ENCODE data around the gene SBSN. TPM values are rescaled to one million over a fixed set of nuclear protein-coding genes. Genes with fewer than 3 reads are reported as not detected.

Gene SBSN
- total RNA-seq, 1 donor from 2014 or later = 0.24 TPM

DNA sequence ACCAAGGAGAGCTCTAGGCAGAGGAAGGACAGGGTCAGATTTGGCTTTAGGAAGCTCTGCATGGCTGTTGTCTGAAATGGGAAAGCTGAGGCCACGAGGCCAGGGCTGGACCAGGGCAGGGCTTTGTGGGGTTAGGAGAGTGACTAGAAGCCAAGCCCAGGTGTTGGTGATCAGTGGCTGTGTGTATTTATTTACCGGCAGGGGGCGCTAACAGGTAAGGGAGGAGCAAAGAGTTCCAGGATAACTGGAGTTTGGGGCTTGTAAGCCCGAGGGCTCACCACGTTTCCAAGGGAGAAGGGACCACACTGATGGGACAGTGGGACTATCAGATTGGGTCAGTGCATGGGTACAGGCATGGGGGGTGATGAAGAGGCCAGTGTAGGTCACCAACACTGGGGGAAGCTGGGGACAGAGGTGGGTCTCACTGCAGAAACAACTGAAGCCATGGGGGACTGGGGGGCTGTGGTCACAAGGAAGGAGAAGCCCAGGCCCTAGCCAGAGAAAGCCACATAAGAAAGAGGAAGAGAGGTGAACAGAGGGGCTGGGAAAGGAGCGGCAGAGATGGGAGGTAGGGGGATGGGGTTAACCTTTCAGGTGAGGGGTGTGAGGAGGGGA is 21.2 kb upstream of the SBSN start:
- TF ChIP-seq, protein P1, sequence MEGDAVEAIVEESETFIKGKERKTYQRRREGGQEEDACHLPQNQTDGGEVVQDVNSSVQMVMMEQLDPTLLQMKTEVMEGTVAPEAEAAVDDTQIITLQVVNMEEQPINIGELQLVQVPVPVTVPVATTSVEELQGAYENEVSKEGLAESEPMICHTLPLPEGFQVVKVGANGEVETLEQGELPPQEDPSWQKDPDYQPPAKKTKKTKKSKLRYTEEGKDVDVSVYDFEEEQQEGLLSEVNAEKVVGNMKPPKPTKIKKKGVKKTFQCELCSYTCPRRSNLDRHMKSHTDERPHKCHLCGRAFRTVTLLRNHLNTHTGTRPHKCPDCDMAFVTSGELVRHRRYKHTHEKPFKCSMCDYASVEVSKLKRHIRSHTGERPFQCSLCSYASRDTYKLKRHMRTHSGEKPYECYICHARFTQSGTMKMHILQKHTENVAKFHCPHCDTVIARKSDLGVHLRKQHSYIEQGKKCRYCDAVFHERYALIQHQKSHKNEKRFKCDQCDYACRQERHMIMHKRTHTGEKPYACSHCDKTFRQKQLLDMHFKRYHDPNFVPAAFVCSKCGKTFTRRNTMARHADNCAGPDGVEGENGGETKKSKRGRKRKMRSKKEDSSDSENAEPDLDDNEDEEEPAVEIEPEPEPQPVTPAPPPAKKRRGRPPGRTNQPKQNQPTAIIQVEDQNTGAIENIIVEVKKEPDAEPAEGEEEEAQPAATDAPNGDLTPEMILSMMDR (IDR thresholded peaks at IDR 0.05; ENCODE audit: unreplicated experiment) = peak; percentile 81
- Mint-ChIP-seq H3K4me1 (ENCODE audit: low read depth) (peaks cover 13% of the 10 kb centered on the region), H3K9me3 (ENCODE audit: low read depth) (no peaks in the 10 kb centered on the region), H3K36me3 (ENCODE audit: insufficient read depth) (peaks cover 3% of the 10 kb centered on the region), H3K27ac (no peak overlapping the region), H3K27me3 (peaks cover 11% of the 10 kb centered on the region), H3K4me3 (ENCODE audit: low read depth) (peak overlapping the region; percentile 42)
- DNase-seq (ENCODE audit: low spot score, unreplicated experiment) = peak; percentile 43

DNA sequence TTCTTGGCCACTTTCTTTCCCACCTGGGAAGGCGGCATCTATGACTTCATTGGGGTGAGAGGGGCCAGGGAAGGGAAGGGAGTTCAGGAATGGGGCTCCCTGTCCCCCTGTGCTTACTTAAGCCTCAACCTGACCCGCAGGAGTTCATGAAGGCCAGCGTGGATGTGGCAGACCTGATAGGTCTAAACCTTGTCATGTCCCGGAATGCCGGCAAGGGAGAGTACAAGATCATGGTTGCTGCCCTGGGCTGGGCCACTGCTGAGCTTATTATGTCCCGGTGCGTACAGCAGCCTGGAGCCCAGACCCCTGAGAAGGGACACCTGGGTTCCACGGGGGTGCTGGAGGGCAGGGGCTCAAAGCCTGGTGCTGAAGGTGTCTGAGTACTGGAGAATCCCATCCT is 18.4 kb upstream of the SBSN start:
- no peaks in the 10 kb centered on the region for H3K9me3 Mint-ChIP-seq (ENCODE audit: low read depth)
- DNase-seq (ENCODE audit: low spot score, unreplicated experiment) = no peak
- H3K4me1 Mint-ChIP-seq (ENCODE audit: low read depth) = peaks cover 14% of the 10 kb centered on the region
- peak overlapping the region; percentile 97 for H3K27ac Mint-ChIP-seq
- no peaks in the 10 kb centered on the region for H3K27me3 Mint-ChIP-seq
- peak overlapping the region; percentile 96 for H3K4me3 Mint-ChIP-seq (ENCODE audit: low read depth)
- TF ChIP-seq, protein P1 (IDR thresholded peaks at IDR 0.05; ENCODE audit: unreplicated experiment) = no peak
- peaks cover 3% of the 10 kb centered on the region for H3K36me3 Mint-ChIP-seq (ENCODE audit: insufficient read depth)

DNA sequence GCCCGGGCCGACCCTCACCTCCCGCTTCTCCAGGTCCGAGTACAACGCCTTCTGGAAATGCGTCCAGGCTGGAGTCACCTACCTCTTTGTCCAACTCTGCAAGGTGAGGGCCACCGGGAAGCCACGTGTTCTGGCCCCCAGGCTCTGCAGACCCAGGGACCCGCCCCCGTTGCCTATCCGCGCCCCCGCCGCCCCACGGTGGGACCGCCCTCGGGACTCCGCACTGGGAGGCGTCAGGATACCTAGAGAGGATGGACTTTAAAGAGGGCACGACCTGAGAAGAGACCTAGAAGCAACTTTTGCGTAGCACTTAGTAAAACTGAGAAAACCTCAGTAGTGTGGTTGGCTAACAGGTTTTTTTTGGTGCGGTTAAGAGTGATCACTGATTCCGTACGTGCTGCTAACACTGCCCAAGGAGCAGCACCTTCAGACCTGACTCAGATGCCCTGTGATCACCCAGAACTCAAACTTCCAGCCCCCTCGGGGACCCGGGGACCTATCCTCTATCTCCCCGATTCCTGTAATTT is 17.8 kb upstream of the SBSN start:
- peak; percentile 24 for DNase-seq (ENCODE audit: low spot score, unreplicated experiment)

DNA sequence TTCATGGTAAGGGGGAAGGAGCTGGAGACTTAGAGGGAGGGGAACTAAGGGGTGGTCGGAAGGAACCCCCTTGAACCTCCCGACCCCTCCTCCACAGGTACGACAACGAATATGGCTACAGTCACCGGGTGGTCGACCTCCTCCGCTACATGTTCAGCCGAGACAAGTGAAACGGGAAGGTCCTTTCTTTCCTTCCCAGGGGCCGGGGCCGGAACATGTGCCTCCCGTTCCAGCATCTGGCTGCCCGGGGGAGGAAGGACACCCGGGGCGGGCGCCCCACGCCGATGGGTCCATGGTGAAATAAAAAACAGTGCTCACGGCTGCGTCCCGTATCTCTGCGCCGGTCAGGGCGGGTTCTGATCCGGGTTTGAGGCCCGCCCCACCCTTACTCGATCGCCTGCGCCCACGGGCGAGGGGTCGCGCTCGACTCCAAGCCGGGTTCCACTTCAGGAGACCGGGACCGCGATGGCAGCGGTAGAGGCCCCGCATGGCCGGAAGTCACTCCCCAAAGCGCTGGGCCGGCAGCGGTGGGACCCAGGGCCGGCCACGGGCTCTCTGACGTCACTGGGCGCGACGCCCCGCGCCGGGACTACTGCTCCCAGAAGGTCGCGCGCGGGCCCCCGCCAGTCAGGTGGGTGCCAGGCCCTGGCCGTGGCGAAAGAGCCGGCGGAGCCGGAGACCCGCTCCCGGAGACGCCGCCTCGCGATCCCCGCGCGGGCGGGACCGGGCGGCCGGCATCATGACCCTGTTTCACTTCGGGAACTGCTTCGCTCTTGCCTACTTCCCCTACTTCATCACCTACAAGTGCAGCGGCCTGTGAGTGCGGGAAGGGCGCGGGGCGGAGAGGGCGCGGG is 17.1 kb upstream of the SBSN start, which contains the start of gene TMEM147:
Gene TMEM147, plus strand, starts transcription at position 626 of the 854 bp plus-strand sequence. Its CDS starts 114 bp downstream, at position 740.
- no peaks in the 10 kb centered on the region for H3K9me3 Mint-ChIP-seq (ENCODE audit: low read depth)
- H3K4me3 Mint-ChIP-seq (ENCODE audit: low read depth) = peak within 1 kb of the TSS; percentile 96
- H3K27ac Mint-ChIP-seq = peak within 1 kb of the TSS; percentile 97
- peak; percentile 86 for DNase-seq (ENCODE audit: low spot score, unreplicated experiment)
- no peaks in the 10 kb centered on the region for H3K27me3 Mint-ChIP-seq
- peaks cover 4% of the 10 kb centered on the region for H3K36me3 Mint-ChIP-seq (ENCODE audit: insufficient read depth)
- H3K4me1 Mint-ChIP-seq (ENCODE audit: low read depth) = peaks cover 14% of the 10 kb centered on the region
- TF ChIP-seq, protein P1 (IDR thresholded peaks at IDR 0.05; ENCODE audit: unreplicated experiment) = no peak

More for the DNA sequence above, 17.8 kb upstream of the SBSN start:
- Mint-ChIP-seq H3K4me1 (ENCODE audit: low read depth) (peaks cover 14% of the 10 kb centered on the region), H3K9me3 (ENCODE audit: low read depth) (no peaks in the 10 kb centered on the region), H3K36me3 (ENCODE audit: insufficient read depth) (peaks cover 3% of the 10 kb centered on the region), H3K27ac (peak overlapping the region; percentile 97), H3K27me3 (no peaks in the 10 kb centered on the region), H3K4me3 (ENCODE audit: low read depth) (peak overlapping the region; percentile 96)
- TF ChIP-seq, protein P1 (IDR thresholded peaks at IDR 0.05; ENCODE audit: unreplicated experiment) = no peak

DNA sequence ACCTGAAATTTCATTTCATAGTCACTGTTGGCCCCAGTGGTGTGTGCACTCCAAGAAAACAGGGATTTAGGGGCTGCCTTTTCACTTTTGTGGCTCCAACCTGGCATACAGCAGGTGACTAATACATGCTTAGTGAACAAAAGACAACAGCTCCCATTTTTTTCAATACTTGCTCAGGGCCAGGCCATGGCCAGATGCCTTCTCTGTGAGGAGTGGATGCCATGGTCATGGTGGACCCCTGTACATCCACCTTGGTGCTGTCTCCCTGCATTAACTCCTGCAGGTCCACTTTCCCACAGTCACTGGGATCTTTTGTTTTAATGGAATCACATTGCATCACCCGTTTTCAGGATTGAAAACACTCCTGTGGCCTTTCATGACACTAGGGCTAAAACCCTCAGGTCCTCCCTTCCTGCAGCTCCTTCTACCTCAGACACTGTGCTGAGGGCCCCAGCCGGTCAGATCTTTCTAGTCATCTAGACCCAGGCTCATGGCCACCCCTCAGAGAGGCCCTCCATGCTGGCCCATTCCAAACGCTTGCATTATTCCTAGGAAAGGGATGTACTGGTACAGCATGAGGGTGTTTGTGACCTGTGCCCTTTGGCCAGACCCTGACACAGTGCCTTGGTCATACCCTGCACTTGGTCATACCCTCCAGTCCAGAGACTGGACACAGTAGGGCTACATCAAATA is 16.1 kb upstream of the SBSN start:
- no peak for DNase-seq (ENCODE audit: low spot score, unreplicated experiment)
- no peaks in the 10 kb centered on the region for H3K27me3 Mint-ChIP-seq
- no peaks in the 10 kb centered on the region for H3K9me3 Mint-ChIP-seq (ENCODE audit: low read depth)
- H3K27ac Mint-ChIP-seq = peak overlapping the region; percentile 83
- H3K36me3 Mint-ChIP-seq (ENCODE audit: insufficient read depth) = peaks cover 4% of the 10 kb centered on the region
- TF ChIP-seq, protein P1 (IDR thresholded peaks at IDR 0.05; ENCODE audit: unreplicated experiment) = no peak
- peaks cover 14% of the 10 kb centered on the region for H3K4me1 Mint-ChIP-seq (ENCODE audit: low read depth)
- peak overlapping the region; percentile 96 for H3K4me3 Mint-ChIP-seq (ENCODE audit: low read depth)

Measured in progenitor cell of endocrine pancreas (in vitro differentiated cells).